PFSK-1 (cell line): Measurements from ENCODE around the gene HTATSF1.

ENCODE experiments used
- FOXP2 ChIP-seq: optimal IDR thresholded peaks from 2 replicates; pipeline ENCODE3; 2011; ENCODE audit warnings: borderline replicate concordance, control low read depth, inconsistent platforms; ENCODE audit not compliant: insufficient read depth; ENCODE audit errors: extremely low read length, extremely low read depth
- POLR2AphosphoS5 ChIP-seq: IDR thresholded peaks from 2 replicates; pipeline ENCODE4 v1.6.1; 2012; ENCODE audit warnings: low read depth, mild to moderate bottlenecking, control low read depth, low read length, moderate library complexity
- REST ChIP-seq, 2 experiments: IDR thresholded peaks; 2 replicates each; pipeline versions ENCODE4 v1.6.1 to v1.8.0; 2011 to 2012; ENCODE audit warnings: low read depth in 2 of 2, low read length in 2 of 2, control low read depth in 1 of 2, inconsistent platforms in 1 of 2, mild to moderate bottlenecking in 1 of 2, moderate library complexity in 1 of 2; ENCODE audit not compliant: insufficient read depth in 1 of 2
- SIN3A ChIP-seq: IDR thresholded peaks from 2 replicates; pipeline ENCODE4 v1.6.1; 2012; ENCODE audit warnings: mild to moderate bottlenecking, low read length, moderate library complexity, borderline replicate concordance; ENCODE audit not compliant: insufficient read depth
- TAF1 ChIP-seq: IDR thresholded peaks from 2 replicates; pipeline ENCODE4 v1.6.1; 2012; ENCODE audit warnings: low read length, control low read depth, borderline replicate concordance; ENCODE audit not compliant: insufficient read depth

HTATSF1 gene

GRCh38 chrX:136555694-136556093, 58.3 kb downstream of the HTATSF1 start:
- no peak for TF ChIP-seq FOXP2
- no peak for TF ChIP-seq SIN3A
- TF ChIP-seq POLR2AphosphoS5: no peak
- TF ChIP-seq TAF1: no peak
- TF ChIP-seq REST (IDR thresholded peaks at IDR 0.05; ENCODE audit: insufficient read depth in 1 of 2, low read depth in 2 of 2, low read length in 2 of 2): no peak
